ENCODE results near the gene SYMPK.
A peak's percentile ranks its signal among the peaks of the same experiment; 100 is the strongest.

The SYMPK gene

DNA sequence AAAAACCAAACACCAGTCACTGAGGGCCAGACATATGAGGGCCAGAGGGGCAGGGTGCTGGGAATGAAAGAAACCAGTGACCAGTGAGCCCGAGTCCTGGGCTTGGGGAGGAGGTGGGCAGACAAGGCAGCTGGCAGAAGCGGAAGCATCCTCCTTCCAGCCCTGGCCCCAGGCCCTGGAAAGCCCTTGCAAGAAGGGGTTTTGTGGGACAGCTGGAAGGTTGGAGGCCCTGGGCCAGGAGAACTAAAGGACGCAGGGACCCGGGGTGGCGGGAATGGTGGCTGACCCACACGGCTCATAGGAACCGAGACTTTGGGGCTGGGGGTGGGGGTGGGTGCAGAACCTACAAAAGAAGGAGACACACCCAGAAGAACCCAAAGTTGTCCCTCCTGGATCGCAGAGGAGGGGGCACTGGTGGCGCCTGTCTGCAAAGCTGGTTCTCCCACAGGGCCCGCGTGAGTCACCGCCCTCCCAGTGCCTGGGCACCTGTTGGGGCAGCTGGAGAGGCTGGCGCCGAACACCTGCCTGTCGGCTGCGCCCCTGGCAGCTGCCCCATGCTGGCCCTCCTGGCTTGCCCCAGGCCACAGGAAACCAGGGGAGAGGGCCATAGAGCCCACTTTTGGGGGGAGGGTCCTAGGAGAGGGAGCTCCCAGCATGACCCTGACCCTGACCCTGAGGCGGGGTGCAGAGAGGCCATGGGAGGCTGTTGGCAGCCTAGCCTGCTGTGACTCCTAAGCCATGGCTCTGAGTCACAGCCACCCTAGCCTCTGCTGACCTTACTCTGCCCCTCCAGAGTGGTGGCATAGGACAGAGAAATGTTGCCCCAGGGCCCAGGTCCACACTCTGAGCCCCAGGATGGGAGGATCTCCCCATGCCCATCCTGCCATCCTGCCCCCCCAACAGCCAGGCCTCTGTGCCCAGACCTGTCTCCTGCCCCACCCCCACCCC is 81.5 kb downstream of the SYMPK start:
- DNase-seq (ENCODE audit: low spot score): no peak

DNA sequence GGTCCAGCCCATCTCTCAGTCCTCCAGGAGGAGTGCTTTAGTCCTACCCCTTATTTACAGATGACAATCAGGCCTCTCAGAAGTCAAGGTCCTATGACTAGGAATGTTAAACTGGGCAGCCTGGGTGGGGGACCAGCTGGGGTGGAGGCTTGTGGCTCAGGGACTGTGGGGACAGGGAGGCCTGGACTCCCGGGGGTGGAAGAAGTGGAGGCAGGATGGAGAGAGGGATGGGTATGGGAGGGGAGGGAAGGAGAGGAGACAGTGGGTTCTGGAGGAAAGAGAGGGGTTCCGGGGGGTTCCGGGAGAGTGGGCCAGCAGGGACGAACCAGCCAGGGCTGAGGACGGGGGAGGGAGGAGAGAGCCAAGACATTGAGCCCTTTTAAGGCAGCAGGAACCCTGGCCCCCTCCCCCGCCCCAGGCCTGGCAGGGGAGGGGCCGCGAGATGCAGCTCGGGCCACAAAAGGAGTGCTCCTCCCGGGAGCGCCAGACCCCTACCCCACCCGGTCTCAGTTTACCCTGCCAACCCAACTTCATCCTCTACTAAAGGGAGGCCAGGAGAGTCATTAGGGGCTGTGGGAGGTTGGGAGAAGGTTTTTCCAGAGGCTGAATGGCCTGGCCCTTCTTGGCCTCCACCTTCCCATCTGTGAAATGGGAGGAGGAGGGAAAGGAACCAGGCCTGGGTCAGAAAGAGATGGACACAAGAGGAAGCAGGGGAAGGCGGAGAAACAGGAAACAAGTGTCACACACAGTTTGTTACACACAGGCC is 82.3 kb downstream of the SYMPK start:
- no peak for DNase-seq (ENCODE audit: low spot score)

DNA sequence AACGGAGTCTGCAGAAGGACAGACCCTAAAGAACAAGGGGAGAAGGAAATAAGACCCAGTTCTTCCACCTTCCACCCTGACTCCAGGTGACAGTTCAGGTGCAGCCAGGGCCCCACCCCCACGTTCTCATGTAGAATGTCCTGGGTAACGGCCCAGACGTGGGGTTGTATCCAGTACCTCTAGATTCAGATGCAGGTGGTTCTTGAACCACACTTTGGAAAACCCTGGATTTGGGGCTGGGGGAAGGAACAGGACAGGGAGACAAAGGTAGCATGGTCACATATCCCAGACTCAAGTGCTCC is 82.8 kb downstream of the SYMPK start:
- no peak for DNase-seq (ENCODE audit: low spot score)

DNA sequence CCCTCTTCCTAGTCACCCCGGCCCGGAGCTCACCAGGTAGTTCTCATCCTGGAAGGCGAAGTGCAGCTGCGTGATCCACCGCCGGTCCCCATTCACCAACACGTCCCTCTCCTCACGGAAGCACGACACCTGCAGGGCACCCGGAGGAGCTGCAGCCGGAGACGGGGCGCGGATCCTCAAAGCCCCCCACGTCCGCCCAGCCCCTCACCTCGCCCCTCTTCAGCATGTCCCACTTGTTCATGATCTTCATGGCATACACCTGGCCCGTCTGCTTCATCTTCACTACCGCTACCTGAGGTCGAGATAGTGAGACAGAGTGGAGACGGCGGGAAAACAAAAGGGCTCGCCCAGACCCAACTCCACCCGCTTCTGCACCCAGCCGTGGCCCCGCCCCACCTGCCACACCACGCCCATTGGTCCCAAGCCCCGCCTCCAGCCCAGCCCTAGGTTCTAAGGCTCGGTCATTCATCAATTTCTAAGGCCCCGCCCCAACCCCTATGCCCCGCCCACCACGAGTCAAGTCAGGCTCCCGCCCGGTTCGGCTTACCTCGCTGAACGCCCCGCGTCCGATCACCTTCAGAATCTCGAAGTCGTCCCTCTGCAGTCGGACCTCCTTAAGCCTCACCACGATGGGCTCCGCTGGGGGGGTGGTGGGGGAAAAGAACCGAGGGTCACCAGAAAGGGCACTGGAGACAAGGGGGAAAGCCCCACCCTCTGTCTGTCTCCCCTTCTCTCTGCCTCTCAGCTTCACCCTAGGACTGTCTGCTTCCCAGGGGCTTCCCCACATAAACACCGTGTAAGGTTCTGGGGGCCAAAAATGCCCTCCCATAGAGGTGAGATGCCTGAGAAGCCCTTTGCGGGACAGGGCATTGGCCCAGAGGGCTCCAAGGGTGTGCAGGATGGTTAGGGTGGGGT is 83.5 kb downstream of the SYMPK start:
- DNase-seq (ENCODE audit: low spot score): peak; percentile 82

DNA sequence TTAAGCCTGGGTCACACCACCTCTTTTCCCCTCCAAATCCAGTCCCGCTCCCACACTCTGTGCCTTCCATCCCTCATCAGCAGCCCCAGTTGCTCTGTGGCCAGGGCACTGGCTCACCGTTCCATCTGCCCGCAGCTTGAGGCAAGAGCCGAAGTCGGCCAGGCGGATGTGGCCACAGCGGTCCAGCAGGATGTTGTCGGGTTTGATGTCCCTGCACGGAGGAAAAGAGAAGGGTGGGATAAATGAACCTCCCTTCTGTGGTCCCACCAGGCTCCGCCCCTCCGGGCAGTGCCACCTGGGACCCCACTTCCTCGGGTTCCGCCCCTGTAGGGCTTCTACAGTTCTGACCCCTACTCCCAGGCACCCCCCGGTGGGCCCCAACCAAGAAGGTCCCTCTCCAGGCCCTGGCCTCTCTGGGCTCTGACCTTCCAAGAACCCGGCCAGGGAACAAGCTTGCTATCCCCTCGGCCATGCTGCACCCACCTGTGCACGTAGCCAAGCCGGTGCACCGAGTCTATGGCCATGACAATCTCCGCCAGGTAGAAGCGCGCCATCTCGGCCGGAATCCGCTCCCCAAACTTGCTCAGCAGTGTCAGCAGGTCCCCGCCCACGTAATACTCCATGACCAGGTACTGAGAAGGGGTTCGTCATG is 84.8 kb downstream of the SYMPK start:
- no peak for DNase-seq (ENCODE audit: low spot score)

DNA sequence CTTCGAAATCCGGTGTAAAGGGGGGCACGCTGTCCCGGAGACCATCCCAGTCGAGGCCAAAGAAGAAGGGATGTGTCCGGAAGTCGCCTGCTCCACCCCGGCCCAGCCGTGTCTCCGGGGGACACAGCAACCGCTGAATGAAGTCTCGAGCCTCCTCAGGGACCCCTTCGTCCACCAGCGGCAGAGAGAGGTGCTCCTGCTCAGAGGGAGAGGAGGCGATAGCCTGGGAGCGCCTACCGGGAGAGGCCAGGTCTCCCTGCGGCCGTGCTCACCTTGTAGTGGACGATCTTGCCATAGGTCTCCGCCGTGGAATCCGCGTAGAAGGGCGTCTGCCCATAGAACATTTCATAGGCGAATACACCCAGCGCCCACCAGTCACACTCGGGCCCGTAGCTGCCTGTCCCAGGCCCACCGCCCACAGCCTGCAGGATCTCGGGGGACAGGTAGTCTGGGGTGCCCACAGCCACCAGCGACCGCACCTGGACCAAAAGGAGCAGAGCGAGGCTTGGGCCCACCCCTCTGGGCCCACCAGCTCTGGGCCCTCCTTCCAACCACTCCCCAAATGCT is 85.5 kb downstream of the SYMPK start:
- DNase-seq (ENCODE audit: low spot score): no peak

DNA sequence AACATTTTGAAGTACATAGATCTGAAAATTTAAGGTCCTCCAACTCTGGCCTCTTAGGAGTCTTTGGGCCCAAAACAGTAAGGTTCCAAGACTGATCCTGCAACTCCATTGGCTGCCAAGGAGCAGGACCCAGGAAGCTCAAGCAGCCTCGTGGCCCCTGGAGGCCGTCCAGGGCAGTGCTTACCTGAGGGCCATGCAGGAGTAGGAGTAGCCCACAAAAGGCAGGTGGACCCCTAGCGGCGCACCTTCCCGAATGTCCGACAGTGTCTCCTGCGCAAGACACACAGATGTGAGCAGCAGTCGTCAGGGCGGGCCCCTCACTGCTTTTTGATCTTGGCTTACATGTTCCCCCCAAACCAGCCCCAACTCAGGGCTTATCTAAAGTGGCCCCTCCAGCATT is 88.2 kb downstream of the SYMPK start:
- DNase-seq (ENCODE audit: low spot score): no peak

DNA sequence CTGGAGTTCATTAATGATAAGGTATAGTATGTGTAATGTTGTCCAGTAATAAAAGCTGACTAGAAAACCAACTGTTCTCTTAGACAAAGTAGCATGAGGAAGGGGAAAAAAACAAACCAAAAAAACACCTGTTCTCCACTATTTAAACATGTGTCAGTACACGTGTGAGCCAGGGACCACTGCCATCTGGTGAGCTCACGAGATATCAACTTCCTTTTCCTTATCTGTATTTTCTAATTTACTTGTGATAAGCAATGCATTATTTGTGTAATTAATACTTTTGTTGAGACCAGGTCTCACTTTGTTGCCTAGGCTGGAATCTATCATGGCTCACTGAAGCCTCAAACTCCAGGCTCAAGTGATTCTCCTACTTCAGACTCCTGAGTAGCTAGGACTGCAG is 89.6 kb downstream of the SYMPK start:
- no peak for DNase-seq (ENCODE audit: low spot score)

DNA sequence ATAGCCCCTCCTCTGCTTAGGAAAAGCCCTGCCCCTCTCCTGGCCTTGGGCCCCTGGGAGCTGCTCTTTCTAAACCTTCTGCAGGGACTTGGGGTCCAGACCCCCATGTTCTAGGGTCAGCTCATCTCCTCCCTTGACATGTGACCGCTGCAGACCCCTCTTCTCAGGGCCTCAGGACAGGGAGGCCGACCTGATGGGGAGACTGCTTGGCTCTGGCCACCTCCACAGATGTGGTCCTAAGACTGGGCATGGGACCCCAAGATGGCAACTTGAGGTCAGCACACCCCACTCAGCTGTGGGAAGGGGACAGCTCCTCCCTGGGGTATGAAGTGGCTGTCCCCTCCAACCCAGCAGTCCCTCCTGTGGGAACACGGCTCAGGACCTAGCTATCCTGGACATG is 90.0 kb downstream of the SYMPK start:
- DNase-seq (ENCODE audit: low spot score): no peak

DNA sequence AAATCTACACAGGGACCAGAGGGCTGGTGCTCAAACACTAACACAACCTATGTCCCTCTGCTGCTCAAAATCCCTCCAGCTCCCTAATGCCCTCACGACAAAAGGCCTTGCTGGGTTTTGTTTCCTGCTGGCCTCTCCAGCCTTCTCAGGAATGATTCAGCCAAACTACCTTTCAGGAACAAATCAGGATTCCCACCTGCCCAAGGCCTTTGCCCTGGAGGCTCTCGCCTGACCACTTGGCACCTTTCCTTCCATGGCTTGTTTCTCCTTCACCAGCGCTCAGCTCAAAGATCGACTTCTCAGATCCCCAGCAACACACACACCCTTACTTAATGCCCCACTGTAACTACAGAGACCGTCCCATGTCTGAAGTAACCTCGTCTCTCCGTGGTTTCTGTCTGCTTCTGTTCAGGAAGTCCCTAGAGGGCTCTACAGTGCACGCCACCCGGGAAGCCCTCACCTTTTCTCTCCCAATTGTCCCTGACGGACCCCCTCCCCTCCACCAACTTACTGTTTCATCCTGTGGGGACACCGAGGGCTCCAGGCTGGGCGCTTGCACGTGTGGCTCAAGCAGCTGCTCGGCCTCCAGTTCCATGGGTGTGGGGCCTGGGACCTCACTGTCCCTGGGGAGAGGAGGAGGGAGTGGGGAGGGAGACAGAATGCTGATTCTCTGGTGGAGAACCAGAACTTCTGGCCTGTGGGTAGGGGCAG is 90.7 kb downstream of the SYMPK start:
- no peak for DNase-seq (ENCODE audit: low spot score)

DNA sequence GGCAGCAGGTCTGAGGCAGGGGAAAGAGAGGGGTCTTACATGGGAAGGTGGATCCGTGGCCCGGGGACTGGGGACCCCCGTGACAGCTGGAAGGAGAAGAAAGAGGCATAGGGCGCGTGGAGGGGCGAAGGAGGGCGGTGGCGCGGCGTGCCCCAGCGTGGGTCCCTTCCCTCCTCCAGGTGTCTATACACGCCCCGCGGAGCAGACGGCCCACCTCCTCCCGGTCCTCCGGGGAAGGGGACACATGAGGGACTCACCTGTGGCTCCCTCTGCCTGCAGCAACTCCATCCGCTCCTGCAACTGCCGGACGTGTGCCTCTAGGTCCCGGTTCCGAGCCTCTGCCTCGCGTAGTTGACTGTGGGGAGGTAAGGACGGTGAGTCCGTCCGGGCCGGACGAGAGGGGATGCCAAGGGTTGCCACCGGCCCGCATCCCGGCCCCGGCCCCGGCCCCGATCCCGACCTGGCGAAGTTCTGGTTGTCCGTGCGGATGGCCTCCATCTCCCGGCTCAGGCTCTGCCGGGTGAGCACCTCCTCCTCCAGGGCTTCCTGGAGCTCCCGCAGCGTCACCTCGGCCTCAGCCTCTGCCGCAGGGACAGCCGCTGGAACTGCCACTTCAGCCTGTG is 91.5 kb downstream of the SYMPK start:
- DNase-seq (ENCODE audit: low spot score): no peak

DNA sequence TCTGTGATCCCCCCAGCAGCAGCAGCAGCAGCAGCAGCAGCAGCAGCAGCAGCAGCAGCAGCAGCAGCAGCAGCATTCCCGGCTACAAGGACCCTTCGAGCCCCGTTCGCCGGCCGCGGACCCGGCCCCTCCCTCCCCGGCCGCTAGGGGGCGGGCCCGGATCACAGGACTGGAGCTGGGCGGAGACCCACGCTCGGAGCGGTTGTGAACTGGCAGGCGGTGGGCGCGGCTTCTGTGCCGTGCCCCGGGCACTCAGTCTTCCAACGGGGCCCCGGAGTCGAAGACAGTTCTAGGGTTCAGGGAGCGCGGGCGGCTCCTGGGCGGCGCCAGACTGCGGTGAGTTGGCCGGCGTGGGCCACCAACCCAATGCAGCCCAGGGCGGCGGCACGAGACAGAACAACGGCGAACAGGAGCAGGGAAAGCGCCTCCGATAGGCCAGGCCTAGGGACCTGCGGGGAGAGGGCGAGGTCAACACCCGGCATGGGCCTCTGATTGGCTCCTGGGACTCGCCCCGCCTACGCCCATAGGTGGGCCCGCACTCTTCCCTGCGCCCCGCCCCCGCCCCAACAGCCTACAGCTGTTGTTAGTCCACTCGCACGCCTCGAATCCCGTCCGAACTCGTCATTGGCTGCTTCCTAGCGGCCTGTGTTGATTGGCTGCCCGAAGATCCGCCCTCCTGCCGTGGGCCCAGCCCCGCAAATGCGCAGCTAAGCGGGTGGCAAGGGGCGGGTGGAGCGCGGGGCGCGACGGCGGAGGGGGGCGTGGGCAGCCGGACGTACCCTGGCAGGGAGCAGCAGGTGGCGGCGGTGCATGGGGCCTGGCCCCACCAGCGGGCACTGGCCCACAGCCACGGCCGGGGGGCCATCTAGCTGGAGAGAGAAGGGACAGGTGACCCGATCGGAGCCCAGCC is 92.5 kb downstream of the SYMPK start:
- DNase-seq (ENCODE audit: low spot score): peak; percentile 95

DNA sequence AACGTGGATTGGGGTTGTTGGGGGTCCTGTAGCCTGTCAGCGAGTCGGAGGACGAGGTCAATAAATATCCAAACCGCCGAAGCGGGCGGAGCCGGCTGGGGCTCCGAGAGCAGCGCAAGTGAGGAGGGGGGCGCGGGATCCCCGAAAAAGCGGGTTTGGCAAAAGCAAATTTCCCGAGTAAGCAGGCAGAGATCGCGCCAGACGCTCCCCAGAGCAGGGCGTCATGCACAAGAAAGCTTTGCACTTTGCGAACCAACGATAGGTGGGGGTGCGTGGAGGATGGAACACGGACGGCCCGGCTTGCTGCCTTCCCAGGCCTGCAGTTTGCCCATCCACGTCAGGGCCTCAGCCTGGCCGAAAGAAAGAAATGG is 93.1 kb downstream of the SYMPK start:
- DNase-seq (ENCODE audit: low spot score): no peak

DNA sequence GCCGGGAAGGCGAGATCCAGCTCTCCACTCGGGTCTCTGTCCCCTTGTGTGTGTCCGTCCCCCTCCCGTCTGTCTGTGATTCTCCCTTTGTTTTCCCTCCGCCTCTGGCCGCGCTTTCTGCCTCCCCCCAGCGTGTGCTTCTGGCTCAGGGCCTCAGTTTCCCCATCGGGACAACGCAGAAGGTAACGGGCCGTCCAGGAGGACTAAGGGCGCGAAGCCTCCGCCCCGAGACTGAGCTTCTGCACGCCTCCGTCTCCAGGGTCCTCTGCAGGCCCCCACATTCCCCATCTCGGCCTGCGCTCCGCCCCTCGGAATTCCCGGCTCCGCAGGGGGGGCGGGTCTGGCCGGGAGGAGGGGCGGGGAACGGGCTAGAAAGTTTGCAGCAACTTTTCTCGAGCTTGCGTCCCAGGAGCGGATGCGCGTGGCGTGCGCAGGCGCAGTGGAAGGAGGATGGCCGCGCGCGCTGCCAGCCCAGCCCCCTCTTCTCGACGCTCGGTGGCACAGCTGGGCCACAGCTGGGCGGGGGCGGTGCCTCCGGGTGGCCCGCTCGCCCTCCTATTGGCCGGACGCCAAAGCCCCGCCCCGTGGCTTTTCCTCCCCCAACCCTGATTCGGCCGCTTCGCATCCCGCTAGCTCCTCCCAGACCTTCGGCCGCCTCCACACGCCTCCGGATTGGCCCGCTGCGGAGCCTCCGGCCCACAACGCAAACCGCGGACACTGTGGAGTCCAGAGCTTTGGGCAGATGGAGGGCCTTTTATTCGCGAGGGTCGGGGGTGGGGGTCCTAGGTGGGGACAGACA is 93.8 kb downstream of the SYMPK start, which contains the start of gene SIX5:
Gene SIX5, minus strand, starts transcription at position 269 of the 799 bp plus-strand sequence. CDS start 408 bp downstream, outside the sequence.
- DNase-seq (ENCODE audit: low spot score): peak; percentile 98

DNA sequence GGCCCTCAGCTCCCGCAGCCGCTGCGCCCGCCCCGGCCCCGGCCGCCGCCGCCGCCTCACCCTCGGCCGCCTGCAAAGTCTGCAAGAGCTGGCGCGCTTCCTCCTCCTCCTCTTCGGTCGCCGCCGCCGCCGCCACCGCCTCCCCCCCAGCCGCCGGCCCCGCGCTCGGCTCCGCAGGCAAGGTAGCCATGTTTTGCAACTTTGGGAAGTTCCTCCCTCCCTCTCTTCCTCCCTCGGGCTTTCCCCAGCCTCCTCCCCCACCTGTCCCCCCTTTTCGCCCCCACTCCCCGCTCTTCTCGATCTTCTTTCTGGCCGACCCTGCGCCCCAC is 94.3 kb downstream of the SYMPK start:
- DNase-seq (ENCODE audit: low spot score): no peak

DNA sequence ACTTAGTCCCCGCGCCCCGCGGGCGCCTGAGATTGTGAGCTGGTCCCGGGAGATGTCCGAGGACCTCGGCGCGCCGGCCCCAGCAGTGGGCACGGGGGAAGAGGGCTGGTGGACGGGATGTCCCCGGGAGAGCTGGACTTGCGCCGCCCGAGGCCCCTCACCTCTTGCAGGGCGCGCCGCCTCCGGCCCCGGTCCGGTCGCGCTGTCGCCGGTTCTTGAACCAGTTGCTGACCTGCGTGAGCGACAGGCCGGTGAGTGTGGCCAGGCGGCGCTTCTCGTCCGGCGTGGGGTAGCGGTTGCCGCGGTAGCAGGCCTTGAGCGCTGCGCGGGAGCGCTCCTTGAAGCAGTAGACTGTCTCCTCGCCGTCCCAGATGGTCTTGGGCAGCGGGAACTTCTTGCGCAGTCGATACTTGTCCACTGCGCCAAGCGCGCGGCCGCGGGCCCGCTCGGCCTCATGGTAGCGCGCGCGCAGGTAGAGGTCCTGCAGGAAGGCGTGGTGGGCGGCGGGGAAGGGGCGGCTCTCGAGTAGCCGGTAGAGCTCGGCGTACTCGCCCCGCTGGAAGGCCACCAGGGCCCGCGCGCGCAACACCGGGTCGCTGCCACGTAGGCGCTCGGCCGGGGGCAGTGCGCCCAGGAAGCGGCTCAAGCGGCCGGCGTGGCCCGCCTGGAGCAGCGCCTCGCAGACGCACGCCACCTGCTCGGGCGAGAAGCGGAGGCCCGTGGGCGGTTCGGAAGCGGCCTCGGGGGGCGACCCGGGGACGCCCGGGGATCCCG is 94.9 kb downstream of the SYMPK start:
- peak; percentile 47 for DNase-seq (ENCODE audit: low spot score)

DNA sequence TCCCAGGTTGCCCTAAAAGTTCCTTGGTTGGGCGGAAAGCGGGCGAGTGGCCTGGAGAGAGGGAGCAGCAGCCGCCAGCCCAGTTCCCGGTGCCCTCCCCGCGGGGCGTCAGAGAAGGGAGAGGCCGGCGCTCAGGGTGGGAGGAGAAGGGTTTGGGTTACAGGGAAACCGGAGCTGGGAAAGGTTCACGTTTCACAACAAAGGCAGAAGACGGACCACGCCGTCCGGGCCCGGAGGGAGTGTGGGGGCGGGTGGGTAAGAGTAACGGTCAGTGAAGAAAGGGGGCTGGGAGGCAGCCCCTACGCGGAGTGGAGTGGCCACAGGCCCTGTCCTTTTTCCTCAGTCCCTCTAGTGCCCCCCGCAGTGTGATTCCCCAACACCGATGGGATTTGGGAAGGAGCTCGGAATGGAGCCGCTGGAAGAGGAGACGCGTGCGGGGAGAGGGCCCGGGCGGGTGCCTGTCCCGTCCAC is 95.5 kb downstream of the SYMPK start:
- DNase-seq (ENCODE audit: low spot score): peak; percentile 87

All from AG20443 (cell line).